Renal cortical epithelial cell (primary cell): Measurements from ENCODE around the gene PIAS2. TPM values are rescaled to one million over a fixed set of nuclear protein-coding genes. Genes with fewer than 3 reads are reported as not detected.
"Not testable (repeated sequence)": the region's sequence is repeated elsewhere in the genome, so short reads cannot be mapped to it uniquely, and the experiment has no call there.

Experiments
- DNase-seq: peaks from one replicate; pipeline ENCODE4 v3.0.0-alpha.2; 2011; ENCODE audit warnings: low read depth
- total RNA-seq: library from RNA; depleted of rRNA; stranded (reverse); fragments of >200 nt; gene quantifications from 2 replicates; pipeline ENCODE4 v1.2.3, GENCODE V29; 2014

PIAS2 gene
- total RNA-seq, 1 donor from 2014 or later, result 36.4 TPM

- DNase-seq, result not testable (repeated sequence)
These were observed 84.9 kb downstream of the PIAS2 start for GRCh38 chr18:46832422-46832821.

GRCh38 chr18:46831434-46831833, 85.9 kb downstream of the PIAS2 start:
- no peak for DNase-seq

GRCh38 chr18:46830633-46831032, 86.7 kb downstream of the PIAS2 start:
- no peak for DNase-seq

GRCh38 chr18:46829947-46830346, 87.4 kb downstream of the PIAS2 start:
- DNase-seq, result no peak

GRCh38 chr18:46829531-46829930, 87.8 kb downstream of the PIAS2 start:
- DNase-seq, result no peak

GRCh38 chr18:46821856-46822711, 95.2 kb downstream of the PIAS2 start:
- no peak for DNase-seq

GRCh38 chr18:46820863-46821262, 96.4 kb downstream of the PIAS2 start:
- DNase-seq, result no peak

- DNase-seq, result no peak
These were observed 101.6 kb downstream of the PIAS2 start for GRCh38 chr18:46815661-46816060.

GRCh38 chr18:46814399-46814798, 102.9 kb downstream of the PIAS2 start:
- no peak for DNase-seq

GRCh38 chr18:46812311-46812710, 105.0 kb downstream of the PIAS2 start:
- DNase-seq, result no peak

- DNase-seq, result no peak
These were observed 106.8 kb downstream of the PIAS2 start for GRCh38 chr18:46810481-46811000.

- no peak for DNase-seq
These were observed 108.2 kb downstream of the PIAS2 start for GRCh38 chr18:46809145-46809544.

- DNase-seq, result not testable (repeated sequence)
These were observed 121.4 kb downstream of the PIAS2 start for GRCh38 chr18:46795945-46796344.

- DNase-seq, result no peak
These were observed 122.7 kb downstream of the PIAS2 start for GRCh38 chr18:46794607-46795006.

- no peak for DNase-seq
These were observed 123.7 kb downstream of the PIAS2 start for GRCh38 chr18:46793565-46793964.

- DNase-seq, result no peak
These were observed 128.2 kb downstream of the PIAS2 start for GRCh38 chr18:46789088-46789487.

GRCh38 chr18:46787674-46788073, 129.6 kb downstream of the PIAS2 start:
- no peak for DNase-seq

GRCh38 chr18:46772357-46772756, 144.9 kb downstream of the PIAS2 start:
- DNase-seq, result no peak

- no peak for DNase-seq
These were observed 146.2 kb downstream of the PIAS2 start for GRCh38 chr18:46771141-46771540.

GRCh38 chr18:46770708-46771107, 146.6 kb downstream of the PIAS2 start:
- no peak for DNase-seq

- no peak for DNase-seq
These were observed 149.0 kb downstream of the PIAS2 start for GRCh38 chr18:46768166-46768921.

- DNase-seq, result no peak
These were observed 150.1 kb downstream of the PIAS2 start for GRCh38 chr18:46767217-46767616.

GRCh38 chr18:46764586-46764985, 152.7 kb downstream of the PIAS2 start:
- no peak for DNase-seq
